HS-5 (cell line): Measurements from ENCODE around the gene ACAD10.
"Not testable (repeated sequence)": the region's sequence is repeated elsewhere in the genome, so short reads cannot be mapped to it uniquely, and the experiment has no call there.

ENCODE experiments used
- DNase-seq: peaks from one replicate; pipeline ENCODE4 v3.0.0-alpha.2; 2012; ENCODE audit warnings: low read depth

Gene ACAD10

DNA sequence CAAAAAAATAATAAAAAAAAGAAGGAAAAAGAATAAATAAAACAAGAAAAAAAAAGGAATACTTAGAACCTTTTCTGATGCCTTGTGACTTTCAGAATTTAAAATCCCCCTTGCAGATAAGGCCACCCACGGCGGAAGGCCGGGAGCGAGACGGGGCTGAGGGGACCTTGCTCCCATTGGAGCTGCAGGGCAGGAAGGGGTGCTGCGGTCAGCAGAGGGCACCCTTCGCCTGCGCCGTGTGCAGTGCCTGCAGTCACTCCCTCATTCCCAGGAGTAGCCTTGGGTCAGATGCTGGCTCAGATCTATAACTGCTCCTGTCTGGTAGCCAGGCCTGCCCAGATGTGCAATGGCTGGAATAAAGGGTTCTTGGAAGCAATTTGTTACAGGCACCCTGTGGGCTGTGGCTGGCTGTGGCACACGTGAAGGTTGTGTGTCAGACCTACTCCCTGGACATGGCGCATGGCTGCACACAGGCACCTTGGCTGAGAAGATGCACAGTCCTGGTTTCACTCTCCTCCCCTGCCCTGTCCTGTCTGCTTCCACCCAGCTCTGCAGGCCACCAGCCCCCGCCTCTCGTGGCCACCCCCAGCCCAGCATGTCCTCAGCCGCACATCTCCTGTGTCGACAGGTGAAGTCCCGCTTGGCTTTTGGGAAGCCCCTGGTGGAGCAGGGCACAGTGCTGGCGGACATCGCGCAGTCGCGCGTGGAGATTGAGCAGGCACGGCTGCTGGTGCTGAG is 67.5 kb downstream of the ACAD10 start:
- no peak for DNase-seq

DNA sequence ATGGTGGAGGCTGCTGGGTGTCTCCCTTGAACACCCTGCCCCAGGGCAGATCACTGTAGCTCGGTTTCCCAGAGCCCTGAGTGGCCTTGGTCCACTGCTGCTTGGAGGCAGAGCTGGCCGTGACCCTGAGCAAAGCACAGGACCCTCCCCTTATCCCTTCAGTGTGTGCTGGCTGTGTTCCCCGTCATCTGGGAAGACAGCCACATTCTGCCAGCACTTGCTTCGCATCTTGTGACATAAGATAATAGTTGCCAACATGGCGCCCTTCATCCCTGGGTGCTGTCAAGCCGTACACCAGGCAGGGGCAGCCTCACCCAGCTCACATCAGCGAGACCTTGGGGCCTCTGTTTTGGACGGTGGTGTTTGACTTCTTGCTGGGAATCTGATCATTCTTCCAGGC is 68.8 kb downstream of the ACAD10 start:
- DNase-seq, result no peak

DNA sequence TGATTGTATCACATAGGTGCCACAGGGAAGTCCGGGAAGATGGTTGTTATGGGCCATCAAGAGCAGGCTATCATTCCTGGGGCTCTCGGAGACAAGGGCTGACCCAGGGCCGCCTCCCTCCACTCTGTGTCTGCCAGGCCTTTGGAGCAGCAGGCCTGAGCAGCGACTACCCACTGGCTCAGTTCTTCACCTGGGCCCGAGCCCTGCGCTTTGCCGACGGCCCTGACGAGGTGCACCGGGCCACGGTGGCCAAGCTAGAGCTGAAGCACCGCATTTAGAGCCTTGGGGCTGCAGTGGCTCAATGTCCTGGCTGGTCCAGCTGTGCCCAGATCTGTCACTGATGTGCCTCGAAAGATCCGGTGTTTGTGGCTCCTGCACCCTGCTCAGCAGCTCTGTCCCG is 70.3 kb downstream of the ACAD10 start:
- no peak for DNase-seq

DNA sequence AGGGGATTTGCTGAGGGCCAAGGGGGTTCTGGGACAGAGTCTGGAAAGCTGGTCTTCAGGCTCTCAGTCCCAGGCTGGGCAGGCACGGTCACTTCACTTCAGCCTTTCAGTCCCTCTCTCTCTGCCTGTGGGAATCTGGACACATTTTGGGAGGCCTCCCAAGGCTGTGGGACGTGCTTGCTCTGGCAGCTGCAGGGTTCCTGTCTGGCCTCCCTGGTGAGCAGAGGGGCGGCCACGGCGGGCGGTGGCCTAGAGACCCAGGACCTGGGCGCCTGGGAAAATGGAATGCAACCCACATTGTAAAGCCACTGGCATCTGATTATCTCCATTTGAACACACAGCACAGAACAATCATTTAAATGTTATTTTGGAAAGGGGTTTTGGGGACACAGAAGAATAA is 70.8 kb downstream of the ACAD10 start:
- DNase-seq, result no peak

DNA sequence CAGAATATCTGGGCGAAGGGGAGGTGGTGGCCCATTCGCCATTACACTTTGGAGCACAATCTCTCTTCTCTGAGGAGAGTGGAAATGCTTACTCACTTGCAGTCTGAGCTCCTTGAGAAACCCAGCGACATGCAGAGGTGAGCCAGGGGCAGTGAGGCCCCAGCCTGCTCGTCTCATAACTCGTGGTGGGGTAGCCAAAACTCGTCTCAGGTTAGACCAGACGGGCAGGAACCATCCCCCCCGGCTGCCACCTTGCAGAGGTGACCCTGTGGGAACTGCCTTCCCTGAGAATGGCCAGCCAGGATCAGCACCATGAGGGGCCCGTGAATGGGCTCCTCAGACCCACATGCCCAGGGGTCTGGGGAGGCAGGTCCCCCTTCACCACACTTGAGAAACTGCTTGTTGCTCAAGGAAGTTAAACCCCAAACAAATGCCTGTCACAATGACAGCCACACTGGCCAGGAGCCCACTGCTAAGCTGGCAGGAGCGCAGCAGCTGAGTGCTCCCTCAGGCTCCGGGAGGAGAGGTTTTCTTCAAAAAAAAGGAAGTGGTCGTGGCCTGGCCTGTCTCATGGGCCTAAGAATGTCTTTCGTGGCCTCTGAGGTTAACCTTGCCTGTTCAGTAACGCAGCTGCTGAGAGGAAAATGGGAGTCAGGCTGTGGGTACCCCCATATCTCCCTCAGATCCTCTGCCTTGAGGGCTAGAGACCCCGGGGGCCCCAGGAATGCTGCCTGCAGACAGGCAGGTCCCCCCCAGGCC is 71.7 kb downstream of the ACAD10 start:
- DNase-seq, result no peak

DNA sequence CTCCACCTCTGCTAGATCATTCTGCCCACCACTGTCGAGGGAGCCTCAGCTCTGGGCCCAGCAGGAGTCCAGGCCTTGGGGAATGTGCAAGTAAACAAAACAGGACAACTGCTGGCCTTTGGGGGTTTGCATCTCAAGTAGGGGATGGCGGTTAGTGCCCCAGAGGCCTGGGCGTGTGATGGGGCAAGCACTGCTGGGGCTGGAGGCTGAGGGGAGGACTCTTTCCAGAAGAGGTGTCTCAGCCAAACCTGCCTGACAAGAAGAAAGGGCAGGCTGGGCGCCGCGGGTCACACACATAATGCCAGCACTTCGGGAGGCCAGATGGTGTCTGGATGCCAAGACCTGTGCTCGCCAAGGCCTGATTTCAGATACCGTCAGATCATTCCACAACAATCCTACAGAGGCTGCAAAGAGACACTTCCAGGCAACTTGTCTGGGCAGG is 72.3 kb downstream of the ACAD10 start:
- DNase-seq, result no peak

DNA sequence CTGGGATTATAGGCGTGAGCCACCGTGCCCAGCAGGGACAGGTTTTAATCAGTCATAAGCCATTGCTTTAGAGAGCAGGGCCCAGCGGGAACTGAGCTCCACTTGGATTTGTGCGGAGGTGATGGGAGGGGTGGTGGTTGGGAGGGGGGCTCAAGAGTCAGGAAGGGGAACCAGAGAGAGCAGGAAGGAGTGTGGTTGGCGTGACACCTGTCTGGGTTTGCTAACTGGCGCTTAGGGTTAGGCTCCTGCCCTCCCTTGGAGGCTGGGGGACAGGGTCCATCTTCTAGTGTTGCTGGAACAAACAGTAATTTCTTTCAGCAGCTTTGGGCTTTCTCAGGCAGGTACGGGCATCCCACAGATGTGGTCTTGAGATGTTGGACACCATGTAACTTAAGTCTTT is 73.4 kb downstream of the ACAD10 start:
- DNase-seq, result no peak

DNA sequence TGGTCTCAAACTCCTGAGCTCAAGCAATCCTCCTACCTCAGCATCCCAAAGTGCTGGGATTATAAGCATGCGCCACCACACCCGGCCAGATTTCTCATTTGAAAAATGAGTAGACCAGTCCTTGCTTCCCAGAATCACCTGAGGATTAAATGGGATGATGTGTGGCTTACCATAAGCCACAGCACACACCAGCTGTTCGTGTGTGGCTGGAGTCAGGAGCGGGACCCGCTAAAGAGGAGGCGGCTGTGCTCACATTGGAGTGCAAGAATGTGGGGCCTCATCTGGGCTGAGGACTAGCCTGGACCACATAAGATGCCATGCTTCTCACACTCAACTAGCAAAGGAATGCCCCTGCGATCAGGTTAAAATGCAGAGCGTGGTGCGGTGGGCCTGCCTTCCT is 74.1 kb downstream of the ACAD10 start:
- no peak for DNase-seq

DNA sequence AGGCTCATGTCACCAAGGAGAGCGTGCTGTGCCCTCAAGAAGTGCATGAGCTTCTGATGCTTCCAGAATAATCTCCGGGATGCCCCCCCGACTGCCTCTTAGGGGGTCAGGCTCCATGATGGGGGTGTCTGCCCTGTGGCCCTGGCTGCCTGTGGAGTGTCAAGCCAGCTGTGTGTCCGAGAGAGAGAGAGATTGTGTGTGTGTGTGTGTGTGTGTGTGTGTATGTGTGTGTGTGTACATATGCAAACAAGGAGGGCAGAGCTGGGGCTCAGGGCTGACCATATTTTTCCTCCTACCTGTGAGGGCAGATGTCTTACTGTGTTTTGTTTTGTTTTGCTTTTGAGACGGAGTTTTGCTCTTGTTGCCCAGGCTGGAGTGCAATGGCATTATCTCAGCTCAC is 75.2 kb downstream of the ACAD10 start:
- DNase-seq, result no peak

DNA sequence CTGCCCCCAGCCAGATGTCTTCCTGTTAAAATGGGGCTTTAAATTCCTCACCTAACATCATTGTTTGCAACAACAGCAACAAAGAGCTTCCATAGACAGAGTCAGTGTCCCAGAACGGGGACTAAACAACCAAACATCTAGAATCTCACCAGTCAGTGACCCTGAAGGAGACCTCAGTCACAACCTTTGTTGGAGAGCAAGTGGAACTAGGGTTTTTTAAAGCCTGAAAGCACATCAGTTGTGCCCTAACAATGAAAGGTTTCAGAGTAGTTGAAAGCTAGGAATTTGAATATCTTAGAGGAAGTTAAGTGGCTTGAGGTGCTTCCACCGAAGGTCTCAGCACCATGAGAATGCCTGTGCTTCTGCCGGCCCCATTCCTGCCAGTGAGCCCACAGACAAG is 75.9 kb downstream of the ACAD10 start:
- DNase-seq, result no peak

DNA sequence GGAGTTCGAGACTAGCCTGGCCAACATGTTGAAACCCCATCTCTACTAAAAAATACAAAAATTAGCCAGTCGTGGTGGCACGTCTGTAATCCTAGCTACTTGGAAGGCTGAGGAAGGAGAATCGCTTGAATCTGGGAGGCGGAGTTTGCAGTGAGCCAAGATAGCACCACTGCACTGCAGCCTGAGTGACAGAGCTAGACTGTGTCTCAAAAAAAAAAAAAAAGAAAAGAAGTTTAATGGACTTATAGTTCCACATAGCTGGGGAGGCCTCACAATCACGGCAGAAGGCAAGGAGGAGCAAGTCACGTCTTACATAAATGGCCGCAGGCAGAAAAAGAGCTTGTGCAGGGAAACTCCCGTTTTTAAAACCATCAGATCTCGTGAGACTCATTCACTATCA is 77.7 kb downstream of the ACAD10 start:
- not testable (repeated sequence) for DNase-seq

DNA sequence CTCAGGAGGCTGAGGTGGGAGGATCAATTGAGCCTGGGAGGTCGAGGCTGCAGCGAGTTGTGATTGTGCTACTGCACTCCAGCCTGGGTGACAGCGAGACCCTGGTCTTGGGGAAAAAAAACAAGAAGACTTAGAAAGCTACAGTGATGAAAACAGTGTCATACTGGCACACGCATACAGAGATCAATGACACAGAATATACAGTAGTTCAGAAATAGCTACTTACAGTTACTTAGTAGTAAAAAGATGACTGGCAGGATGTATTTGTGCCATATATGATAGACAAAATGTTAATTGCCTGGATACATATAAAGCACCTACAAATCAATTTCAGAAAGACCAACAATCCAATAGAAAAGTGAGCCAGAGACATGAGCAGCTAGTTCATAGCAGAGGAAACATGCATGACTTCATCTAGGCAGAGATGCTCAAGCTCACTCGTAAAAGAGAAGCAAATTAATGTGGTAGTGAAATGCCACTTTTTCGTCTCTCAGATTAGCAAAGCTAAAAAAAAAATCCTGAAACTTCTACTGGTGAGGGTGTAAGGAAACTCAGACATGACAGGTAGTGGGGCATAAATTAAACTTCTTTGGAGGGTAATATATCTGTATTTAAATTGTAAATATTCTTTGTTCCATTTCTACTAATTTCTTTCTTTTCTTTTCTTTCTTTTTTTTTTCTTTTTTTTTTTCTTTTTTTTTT is 78.4 kb downstream of the ACAD10 start:
- no peak for DNase-seq

DNA sequence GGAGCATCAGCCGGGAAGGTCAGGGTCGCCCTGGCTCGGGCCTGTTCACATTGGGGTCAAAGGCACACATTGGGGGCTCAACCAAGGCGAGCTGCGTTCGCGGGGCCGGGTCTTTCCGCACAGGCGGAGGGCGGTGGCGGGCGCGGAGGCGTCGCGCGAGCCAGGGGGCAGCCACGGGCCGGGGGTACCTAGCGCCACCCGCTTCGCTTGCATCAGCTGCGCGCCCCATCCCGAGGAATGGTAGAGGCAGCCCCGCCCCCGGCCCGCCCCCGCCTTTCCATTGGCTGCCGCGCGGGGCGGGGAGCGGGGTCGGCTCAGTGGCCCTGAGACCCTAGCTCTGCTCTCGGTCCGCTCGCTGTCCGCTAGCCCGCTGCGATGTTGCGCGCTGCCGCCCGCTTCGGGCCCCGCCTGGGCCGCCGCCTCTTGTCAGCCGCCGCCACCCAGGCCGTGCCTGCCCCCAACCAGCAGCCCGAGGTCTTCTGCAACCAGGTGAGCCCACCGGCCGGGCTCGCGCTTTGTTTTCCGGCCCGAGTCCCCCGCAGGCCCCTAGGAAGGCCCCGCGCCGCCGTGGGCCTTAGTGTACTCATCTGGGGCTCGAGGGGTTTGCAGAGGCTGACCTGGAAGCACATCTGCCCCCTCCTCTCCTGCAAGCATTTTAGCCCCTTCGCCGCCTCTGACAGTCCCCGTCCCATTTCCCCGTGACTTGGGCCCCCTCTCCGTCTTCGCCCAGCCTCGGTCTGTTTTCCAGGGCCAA is 80.9 kb downstream of the ACAD10 start, which contains the start of gene ALDH2:
Gene ALDH2, plus strand, starts transcription at position 326 of the 754 bp plus-strand sequence. Its CDS starts 50 bp downstream, at position 376.
- no peak for DNase-seq

DNA sequence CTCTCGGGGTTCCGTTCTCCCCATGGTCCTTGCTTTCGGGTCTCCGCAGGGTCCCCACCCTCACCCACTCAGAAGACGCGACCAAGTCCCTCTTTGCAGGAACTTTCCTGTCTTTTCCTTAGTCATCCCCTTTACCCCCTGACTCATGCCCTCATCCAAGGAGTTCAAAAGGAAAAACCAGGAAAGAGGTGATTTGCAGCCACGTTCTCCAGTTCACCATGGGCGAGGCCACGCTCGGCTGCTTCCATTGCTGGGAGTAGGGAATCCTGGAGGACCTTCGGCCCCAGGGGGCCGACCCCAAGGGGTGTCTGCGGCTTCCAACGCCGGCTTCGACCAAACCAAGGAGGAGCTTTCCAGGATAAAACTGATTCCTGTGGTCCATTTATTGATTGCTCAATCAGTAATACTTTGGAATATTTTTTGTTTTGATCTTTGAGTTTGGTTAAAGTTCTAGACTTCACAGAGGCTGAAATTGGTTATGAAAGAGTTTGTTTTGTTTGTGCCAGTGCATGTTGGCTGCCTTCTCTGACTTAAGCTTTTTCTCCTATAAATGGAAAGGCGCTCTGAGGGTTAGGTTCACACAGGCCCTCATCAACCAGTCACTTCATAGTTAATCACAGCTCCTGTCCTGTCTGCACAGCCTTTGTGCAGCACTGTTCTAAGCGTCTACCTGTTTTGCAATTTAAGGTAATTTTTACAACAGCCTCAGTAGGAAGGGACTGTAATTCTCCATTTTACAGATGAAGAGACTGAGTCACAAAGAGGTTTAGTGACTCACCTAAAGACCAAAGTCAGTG is 81.7 kb downstream of the ACAD10 start:
- no peak for DNase-seq

DNA sequence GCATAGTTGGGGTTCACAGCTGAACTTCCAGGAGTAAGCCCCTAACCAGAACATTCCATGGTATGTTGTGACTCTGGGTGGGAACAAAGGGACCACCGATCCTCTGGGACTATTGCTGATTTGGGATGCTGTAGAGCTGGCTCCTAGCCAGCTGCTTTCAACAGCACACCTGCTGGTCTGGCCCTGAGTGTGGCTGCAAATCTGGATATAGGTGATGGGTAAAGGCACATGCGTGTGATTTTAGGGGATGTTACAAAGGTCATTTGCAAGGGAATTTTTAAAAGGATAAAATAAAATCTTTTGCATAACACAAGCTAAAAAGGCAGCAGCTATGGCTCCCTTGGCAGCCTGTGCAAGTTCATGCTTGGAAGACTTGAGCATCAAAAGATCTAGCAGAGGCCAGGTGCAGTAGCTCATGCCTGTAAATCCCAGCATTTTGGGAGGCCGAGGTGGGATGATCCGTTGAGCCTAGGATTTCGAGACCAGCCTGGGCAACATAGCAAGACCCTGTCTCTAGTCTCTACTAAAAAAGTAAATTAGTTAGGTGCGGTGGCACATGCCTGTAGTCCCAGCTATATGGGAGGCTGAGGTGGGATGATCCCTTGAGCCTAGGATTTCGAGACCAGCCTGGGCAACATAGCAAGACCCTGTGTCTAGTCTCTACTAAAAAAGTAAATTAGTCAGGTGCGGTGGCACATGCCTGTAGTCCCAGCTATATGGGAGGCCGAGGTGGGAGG is 82.5 kb downstream of the ACAD10 start:
- DNase-seq, result no peak

DNA sequence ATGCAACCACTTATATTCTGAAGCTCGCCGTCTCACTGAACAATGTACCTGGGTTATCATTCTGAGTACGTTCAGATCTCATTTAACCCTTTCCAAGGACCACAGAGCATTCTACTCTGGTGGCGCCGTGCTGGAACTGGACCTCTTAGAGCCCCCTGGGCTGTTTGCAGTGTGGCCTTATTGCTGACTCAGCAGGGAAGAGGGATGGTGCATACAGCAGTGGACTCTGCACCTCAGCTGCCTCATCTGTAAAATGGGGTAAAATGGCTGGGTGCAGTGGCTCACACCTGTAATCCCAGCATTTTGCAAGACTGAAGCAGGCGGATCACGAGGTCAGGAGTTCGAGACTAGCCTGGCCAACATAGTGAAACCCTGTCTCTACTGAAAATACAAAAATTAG is 83.7 kb downstream of the ACAD10 start:
- DNase-seq, result no peak

DNA sequence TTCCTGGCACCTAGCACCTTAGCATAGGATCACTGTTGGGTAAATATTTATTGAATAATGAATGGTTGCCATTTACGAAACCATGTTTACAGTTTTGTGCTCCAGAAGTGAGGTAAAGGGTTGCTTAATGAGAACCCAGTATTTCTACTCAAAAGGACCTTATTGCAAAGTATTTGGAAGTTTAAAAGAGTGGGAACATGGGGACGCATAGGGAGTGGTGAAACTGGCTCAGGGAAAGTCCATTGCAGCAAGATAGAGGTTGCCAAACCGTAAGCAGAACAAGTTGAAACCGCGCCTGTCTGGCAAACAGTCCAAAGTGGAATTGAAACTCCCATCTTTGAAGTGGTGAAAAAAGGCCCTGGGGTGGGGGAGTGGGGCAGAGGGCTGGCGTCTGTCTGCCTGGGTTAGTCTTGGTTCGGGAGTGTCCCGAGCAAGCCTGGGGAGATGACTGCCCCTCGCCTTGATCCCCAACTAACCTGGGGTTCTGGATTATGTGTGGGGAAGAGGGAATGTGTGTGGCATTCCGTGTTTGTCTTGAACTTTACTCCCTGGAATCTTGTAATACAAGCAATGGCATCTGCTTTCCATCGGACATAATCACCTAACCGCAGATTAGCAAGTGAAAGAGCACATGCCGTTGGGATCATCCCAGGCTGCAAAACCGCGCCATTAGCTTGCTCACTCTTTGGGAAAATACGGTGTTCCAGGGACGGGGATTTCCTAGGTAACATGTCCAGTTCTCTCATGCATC is 88.1 kb downstream of the ACAD10 start:
- DNase-seq, result peak; percentile 33

DNA sequence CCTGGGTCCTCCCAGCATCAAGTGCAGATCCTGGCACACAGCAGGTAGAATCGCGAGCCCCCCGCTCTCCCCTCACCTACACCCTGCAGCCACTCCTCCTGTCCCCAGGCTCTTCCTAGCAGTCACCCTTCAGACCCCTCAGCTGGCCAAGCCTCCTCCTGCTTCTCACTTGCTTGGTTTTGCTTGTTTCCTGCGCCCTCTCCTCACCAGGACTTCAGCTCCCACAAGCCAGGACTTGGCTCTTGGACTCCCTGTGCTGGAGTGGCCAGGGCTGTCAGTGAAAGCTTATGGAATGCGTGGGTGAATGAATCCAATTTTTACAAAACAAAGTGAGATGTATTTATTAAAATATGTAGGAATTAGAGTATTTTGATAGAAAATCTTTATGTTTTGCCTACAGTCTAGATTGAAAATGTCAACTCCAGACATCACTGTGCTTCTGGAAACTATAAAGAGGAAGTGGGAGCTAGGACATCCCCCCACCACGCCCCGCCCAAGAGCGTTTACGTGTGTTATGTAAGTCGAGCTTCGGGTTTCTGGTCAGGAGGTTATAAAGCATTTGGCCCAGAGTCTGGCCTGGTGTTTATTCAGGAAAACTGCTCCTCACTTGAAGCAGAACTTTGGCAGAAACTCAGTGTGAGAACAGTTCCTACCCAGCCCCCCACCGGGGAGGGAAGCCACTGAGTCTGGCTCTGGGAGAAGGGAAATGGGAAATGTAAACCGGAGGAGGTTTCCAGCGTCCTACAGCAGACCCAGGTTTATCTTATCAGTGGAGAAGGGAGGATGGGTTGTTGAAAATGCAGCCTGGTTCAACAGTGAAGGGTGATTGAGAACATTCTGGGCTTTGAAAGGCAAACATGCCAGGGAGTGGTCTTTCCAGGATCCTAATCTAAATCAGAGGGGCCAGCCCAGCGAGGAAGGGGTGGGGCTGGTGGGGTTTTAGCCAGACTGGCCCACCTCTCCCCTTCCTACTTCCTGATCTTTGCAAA is 89.6 kb downstream of the ACAD10 start:
- DNase-seq, result no peak
